Measurements from ENCODE around the gene CEMIP. TPM values are rescaled to one million over a fixed set of nuclear protein-coding genes. Genes with fewer than 3 reads are reported as not detected.

Gene CEMIP
- total RNA-seq, 1 donor from 2014 or later, result 5.9 TPM

DNA sequence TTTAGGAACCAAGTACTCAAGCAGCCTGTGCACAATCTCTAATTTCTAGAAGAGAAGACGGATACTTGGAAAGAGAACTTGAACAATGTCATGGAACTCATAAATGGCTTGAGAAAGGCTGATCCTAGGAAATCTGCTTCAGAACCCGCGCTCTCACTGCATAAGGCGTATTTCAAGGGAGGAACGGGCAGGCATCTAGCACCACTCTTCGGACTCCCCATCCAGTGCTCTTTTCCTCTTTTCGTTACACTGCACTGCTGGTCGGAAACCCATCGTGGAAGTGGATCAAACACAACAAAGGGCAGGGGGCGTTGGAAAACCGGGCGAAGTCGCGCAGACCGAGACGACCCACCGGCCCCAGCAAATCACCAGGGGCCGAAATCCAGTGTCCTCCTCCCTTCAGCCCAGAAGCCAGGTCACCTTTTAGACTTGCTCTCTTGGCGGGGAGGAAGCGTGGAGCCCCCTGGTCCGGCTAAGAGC lies 221.0 kb downstream of the CEMIP start:
- DNase-seq (ENCODE audit: low spot score), result no peak

- DNase-seq (ENCODE audit: low spot score), result peak; percentile 95
Measured at GRCh38 chr15:81000624-81001151, 221.5 kb downstream of the CEMIP start, which contains the start of gene TLNRD1. Gene TLNRD1, plus strand, starts transcription at chr15:81000923. Its CDS starts 1,349 bp downstream, at chr15:81002272.

Small RNA genes lying within 50 kb of the gene (microRNA-seq; reads per million reads assigned to microRNA genes)
- gene MIR4514 (ENCODE audit: borderline number of aligned reads) (not detected), gene MIR549A (ENCODE audit: borderline number of aligned reads) (not detected)

Other genes starting within 250 kb of the CEMIP start
- gene ABHD17C, start 84.1 kb upstream of the CEMIP start, total RNA-seq, result 5.0 TPM
- gene MESD, start 210.4 kb downstream of the CEMIP start, total RNA-seq, result 30.2 TPM
- 43.1 TPM for gene TLNRD1, start 221.6 kb downstream of the CEMIP start, total RNA-seq